Epithelial cell of proximal tubule (primary cell): ENCODE results near the gene PSMD8. TPM values are rescaled to one million over a fixed set of nuclear protein-coding genes. Genes with fewer than 3 reads are reported as not detected.

Experiments used
- DNase-seq: peaks from one replicate; pipeline ENCODE4 v3.0.0-alpha.2; 2011; ENCODE audit warnings: low read depth
- H3K4me3 ChIP-seq: 2 replicates; pipeline ENCODE4 v1.5.1; 2011; ENCODE audit warnings: low read depth, mild to moderate bottlenecking, low read length
- total RNA-seq: library from RNA; depleted of rRNA; stranded (reverse); fragments of >200 nt; gene quantifications from 2 replicates; pipeline ENCODE4 v1.2.3, GENCODE V29; 2015
- TF ChIP-seq, protein P1 (sequence below): conservative IDR thresholded peaks from 2 replicates; pipeline ENCODE4 v1.5.1; 2012; ENCODE audit warnings: low read depth, mild to moderate bottlenecking, low read length

Gene PSMD8
- total RNA-seq, 1 donor from 2014 or later: 227 TPM

DNA sequence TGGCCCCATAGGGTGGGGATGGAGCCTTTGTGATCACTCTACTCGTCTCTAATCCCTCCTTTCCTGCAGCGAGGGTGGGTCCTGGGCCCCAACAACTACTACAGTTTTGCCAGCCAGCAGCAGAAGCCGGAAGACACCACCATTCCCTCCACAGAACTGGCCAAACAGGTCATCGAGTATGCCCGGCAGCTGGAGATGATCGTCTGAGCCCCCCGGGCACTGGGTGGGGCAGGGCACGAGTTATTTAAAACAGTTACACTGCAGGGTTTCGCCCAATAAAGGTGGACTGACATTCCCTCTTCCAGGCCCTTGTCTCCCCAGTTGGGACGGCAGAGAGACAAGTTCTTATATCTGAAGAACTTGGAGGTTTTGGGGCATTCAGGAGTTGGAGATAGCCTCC is 8.8 kb downstream of the PSMD8 start:
- H3K4me3 ChIP-seq: no peak overlapping the region
- DNase-seq: no peak
- TF ChIP-seq, protein P1, sequence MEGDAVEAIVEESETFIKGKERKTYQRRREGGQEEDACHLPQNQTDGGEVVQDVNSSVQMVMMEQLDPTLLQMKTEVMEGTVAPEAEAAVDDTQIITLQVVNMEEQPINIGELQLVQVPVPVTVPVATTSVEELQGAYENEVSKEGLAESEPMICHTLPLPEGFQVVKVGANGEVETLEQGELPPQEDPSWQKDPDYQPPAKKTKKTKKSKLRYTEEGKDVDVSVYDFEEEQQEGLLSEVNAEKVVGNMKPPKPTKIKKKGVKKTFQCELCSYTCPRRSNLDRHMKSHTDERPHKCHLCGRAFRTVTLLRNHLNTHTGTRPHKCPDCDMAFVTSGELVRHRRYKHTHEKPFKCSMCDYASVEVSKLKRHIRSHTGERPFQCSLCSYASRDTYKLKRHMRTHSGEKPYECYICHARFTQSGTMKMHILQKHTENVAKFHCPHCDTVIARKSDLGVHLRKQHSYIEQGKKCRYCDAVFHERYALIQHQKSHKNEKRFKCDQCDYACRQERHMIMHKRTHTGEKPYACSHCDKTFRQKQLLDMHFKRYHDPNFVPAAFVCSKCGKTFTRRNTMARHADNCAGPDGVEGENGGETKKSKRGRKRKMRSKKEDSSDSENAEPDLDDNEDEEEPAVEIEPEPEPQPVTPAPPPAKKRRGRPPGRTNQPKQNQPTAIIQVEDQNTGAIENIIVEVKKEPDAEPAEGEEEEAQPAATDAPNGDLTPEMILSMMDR: no peak

DNA sequence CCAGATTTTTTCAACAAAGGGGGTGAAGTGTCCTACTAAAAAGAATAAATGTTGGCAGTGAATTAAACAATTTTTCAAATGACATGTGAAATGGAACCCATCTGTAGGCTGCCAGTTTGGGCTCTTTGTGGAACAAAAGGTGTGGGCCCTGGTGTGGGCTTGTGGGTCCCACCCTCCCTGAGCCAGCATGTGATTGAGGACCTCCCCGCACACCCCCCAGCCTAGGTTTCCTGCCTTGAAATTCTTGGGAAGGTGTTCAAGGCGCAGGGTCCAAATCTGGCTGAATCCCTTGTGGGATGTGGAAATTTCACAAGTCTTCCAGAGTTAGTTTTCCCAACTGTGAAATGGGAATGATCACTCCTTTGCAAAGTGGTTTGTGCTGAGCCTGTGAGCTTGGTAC is 9.4 kb downstream of the PSMD8 start:
- no peak for DNase-seq
- no peak overlapping the region for H3K4me3 ChIP-seq
- TF ChIP-seq, protein P1: no peak

DNA sequence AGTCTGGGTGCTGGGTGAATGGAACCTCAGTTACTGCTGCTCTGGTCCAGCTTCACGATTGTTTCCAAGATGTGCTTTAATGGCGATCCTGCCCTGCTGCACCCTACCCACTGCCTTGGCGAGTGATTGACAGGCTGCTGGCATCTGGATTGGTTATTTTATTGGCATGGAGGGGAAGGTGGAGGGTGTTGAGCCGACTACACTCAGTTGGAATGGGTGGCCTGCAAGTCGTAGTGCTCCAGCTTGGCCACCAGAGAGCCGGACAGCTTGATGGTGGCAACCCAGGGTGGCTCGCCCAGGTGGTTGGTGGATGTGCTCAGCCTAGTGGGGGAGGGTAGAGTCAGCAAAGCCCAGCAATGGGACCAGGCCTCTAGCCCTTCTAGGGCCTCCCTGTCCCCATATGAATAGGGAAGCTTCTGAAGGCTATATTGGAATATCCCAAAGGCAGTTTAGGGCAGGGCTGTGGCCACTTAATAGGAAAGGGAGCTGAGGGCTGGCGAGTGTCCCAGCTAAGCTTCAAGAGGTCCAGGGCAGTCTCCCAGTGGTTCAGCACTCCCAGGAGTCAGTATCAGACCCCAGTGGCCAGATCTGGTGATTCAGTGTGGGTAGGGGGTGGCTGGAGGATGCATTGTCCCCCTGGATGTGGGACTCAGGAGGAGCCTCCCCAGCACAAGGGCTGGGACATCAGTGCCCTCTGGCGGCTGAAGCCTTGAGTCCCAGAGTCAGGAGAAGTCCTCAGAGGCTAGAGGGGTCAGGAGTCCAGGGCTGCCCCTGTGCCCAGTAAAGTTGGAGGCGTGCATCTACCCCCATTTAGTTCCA is 10.0 kb downstream of the PSMD8 start:
- TF ChIP-seq, protein P1: peak; percentile 30
- H3K4me3 ChIP-seq: no peak overlapping the region
- DNase-seq: no peak

DNA sequence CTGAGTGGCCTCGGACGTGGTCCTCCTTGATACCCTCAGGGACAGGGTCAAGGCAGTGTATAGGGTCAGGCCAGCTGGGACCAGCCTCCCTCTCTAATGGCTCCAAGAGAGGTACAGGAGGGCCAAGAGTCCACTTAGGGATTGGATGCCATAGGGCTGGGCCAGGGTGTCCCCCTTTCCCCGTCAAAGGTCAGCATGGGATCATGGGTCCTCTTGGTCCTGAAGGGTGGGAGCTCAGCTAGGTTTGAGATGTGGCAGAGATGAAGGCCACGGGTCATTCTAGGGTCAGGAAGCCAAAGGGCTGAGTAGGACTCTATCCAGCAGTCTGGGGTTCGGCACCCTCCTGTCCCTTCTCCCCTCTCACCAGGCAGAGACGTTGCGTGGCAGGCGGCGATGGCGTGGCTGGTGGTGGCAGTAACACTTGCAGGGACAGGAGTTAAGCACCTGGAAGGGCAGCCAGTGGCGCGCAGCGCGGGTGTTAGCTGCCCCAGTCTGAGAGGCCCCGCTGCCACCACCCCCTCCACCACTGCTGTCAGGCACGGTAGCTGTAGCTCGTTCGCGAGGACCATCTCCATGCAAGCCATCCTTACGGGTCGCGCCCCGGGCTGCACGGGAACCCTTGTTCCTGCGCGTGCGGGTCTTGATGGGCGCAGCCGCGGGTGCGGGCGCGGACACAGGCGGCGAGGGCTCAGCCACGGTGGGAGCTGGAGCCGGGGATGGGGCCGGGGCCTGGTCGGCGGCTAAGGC is 10.9 kb downstream of the PSMD8 start:
- TF ChIP-seq, protein P1: no peak
- DNase-seq: no peak

DNA sequence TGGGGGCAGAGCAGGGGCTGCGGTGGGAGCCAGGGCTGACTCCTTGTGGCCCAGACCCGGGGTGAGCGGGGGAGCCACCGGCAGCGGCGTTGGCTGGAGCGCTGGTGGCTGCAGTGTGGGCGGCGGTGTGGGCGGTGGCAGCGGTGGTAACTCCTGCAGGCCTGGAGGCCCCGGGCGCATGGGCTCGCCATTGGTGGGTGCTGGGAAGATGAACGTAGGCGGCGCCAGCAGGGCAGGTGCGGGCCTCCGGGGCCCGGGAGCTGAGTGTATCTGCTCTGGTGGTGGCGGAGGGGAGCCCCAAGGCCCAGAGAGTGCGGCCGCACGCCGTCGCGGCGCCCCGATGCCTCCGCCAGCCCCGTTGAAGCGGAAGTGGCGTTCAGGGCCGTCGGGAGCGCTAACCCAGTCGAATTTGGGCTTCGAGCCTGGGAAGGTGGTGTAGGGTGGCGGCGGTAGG is 11.5 kb downstream of the PSMD8 start:
- DNase-seq: no peak
- H3K4me3 ChIP-seq: no peak overlapping the region
- TF ChIP-seq, protein P1: no peak

More for the DNA sequence above, 10.9 kb downstream of the PSMD8 start:
- no peak overlapping the region for H3K4me3 ChIP-seq

DNA sequence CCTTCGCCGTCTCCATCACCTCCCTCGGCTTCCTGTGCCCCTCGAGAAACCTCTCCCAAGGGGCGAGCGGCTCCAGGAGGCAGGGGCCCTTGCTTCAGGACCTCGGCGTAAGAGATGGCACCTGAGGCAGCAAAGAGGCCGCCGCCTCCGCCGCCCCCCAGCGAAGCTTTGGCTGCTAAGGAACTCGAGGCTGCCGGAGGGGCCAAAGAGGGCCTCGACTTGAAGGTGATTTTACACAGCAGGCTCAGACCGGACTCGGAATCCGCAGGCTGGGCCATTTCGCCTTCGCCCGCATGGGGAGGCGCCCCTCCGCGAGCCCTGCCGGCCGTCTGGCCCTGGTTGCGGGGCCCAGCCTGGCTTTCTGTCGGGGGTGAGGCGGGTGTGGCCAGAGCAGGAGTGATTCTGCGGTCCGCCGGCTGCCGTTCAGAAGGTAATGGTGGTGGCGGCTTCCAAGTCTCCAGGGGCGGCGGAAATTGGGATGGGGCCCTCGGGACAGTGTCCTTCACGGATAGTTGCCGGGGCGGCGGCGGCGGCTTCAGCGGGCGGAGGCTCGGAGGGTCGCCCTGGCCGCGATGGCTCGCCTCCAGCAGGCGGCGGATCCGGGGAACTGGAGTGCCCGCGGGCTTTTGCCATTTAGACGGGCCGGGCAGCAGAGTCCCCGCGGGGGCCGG is 12.1 kb downstream of the PSMD8 start:
- DNase-seq: no peak
- TF ChIP-seq, protein P1: no peak
- no peak overlapping the region for H3K4me3 ChIP-seq
